GM21423 (cell line): ENCODE data around the gene NCBP2.
"Not testable (repeated sequence)": the region's sequence is repeated elsewhere in the genome, so short reads cannot be mapped to it uniquely, and the experiment has no call there.

ENCODE experiments used
- ATAC-seq: cut with Tn5 transposase; IDR thresholded peaks from one replicate; pipeline ENCODE4 v1.9.1; 2021; ENCODE audit warnings: mild to moderate bottlenecking, moderate library complexity; ENCODE audit not compliant: unreplicated experiment

NCBP2 gene

GRCh38 chr3:196968233-196969133 is 26.2 kb upstream of the NCBP2 start, which contains the start of gene PIGZ:
Gene PIGZ (minus strand): TSS chr3:196968833. CDS start chr3:196952031, 16,802 bp downstream.
- peak; percentile 53 for ATAC-seq

GRCh38 chr3:196967412-196968232 is 25.3 kb upstream of the NCBP2 start:
- ATAC-seq = no peak

- ATAC-seq = no peak
Measured at GRCh38 chr3:196966526-196967401, 24.4 kb upstream of the NCBP2 start.

GRCh38 chr3:196965804-196966173 is 23.5 kb upstream of the NCBP2 start:
- no peak for ATAC-seq

GRCh38 chr3:196965112-196965803 is 22.9 kb upstream of the NCBP2 start:
- ATAC-seq = no peak

- no peak for ATAC-seq
Measured at GRCh38 chr3:196963631-196963953, 21.3 kb upstream of the NCBP2 start.

GRCh38 chr3:196962930-196963630 is 20.8 kb upstream of the NCBP2 start:
- no peak for ATAC-seq

GRCh38 chr3:196962108-196962929 is 20.0 kb upstream of the NCBP2 start:
- no peak for ATAC-seq

GRCh38 chr3:196954832-196955231 is 12.5 kb upstream of the NCBP2 start:
- no peak for ATAC-seq

GRCh38 chr3:196951371-196951770 is 9.0 kb upstream of the NCBP2 start:
- ATAC-seq = no peak

- ATAC-seq = no peak
Measured at GRCh38 chr3:196949750-196950149, 7.4 kb upstream of the NCBP2 start.

GRCh38 chr3:196949285-196949619 is 6.9 kb upstream of the NCBP2 start:
- no peak for ATAC-seq

- ATAC-seq = no peak
Measured at GRCh38 chr3:196948442-196949284, 6.3 kb upstream of the NCBP2 start.

- no peak for ATAC-seq
Measured at GRCh38 chr3:196947860-196948441, 5.6 kb upstream of the NCBP2 start.

GRCh38 chr3:196947136-196947859 is 5.0 kb upstream of the NCBP2 start:
- no peak for ATAC-seq

GRCh38 chr3:196944037-196944790 is 1.9 kb upstream of the NCBP2 start:
- ATAC-seq = not testable (repeated sequence)
